Measurements from ENCODE around the gene KLB.

KLB gene

DNA sequence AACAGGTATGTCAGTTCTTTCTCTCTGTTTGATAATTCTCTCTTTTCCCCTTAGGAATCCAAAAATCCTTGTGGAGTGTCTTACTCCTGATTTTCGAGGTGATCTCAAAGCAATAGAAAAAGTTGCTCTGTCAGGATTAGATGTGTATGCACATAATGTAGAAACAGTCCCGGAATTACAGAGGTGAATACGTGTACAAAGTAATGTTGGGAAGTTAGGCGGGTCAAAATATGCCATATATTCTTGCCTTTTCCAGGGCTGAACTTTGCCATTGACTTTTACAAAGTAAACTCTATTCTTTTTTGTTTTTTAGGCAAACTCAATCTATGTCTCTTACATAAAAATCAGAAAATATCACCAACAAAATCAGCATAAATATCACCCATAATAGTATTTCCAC is 60.7 kb downstream of the KLB start:
- H3K4me2 ChIP-seq (ENCODE audit: low read depth, low read length), result no peak overlapping the region
- no peak overlapping the region for H2AFZ ChIP-seq (ENCODE audit: low read length)
- H3K9ac ChIP-seq (ENCODE audit: low read length), result no peak overlapping the region
- no peak for DNase-seq
- H3K27ac ChIP-seq (ENCODE audit: low read length), result no peak overlapping the region
- no peaks in the 10 kb centered on the region for H4K20me1 ChIP-seq (ENCODE audit: insufficient read depth, low read length)
- H3K4me3 ChIP-seq (ENCODE audit: low read length), result no peak overlapping the region
- no peaks in the 10 kb centered on the region for H3K27me3 ChIP-seq (replicated peaks; ENCODE audit: insufficient read depth, low read length)
- TF ChIP-seq EZH2phosphoT487 (IDR thresholded peaks at IDR 0.05; ENCODE audit: low read length) (no peak), CTCF (IDR thresholded peaks at IDR 0.05; ENCODE audit: low read length) (no peak), EZH2 (optimal IDR thresholded peaks at IDR 0.05; ENCODE audit: low read depth, low read length) (no peak)
- H3K36me3 ChIP-seq (replicated peaks; ENCODE audit: insufficient read depth, low read length), result peaks cover 3% of the 10 kb centered on the region; the same call in 1 of the 2 replicates
- H3K79me2 ChIP-seq (ENCODE audit: low read length), result no peaks in the 10 kb centered on the region
- H3K4me1 ChIP-seq (ENCODE audit: low read length), result peaks cover 4% of the 10 kb centered on the region; the same call in 1 of the 2 replicates
- no peaks in the 10 kb centered on the region for H3K9me2 ChIP-seq (replicated peaks; ENCODE audit: insufficient read depth, low read length)
- H3K9me3 ChIP-seq (replicated peaks; ENCODE audit: insufficient read depth, low read length), result no peaks in the 10 kb centered on the region
- peaks cover 5% of the 10 kb centered on the region; the same call in 1 of the 2 replicates for H3F3A ChIP-seq (ENCODE audit: insufficient read depth, low read length)

DNA sequence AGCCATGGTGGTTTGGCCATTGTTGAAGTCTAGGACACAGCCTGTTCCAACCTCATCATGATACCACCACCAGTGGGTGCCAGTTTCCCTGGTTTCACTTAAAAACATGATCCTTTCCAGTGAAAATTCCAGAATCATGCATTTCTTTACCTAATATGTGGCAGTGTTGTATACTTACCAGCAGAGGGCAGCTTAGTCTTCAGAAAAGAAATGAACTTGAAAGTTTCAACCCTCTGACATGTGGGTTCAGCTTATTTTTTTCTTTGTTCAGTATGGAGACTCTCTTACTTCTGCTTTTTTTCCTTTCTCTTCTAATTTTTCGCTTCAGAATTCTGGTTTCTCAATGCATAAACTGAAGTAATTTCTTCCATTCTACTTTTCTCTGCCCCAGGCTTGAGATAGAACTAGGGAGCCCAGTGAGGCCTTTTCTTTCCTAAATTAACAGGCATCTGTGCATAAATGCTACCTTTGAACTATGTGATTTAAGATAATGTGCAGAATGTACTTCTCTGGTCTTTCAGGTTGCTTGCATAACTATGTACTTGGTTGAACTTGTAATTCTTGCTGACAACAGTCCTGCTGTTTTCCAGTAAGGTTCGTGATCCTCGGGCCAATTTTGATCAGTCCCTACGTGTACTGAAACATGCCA is 62.8 kb downstream of the KLB start:
- peak; percentile 76 for DNase-seq
- peaks cover 4% of the 10 kb centered on the region; the same call in 1 of the 2 replicates for H3K4me1 ChIP-seq (ENCODE audit: low read length)
- no peak overlapping the region for H3K4me3 ChIP-seq (ENCODE audit: low read length)
- no peak overlapping the region for H2AFZ ChIP-seq (ENCODE audit: low read length)
- no peaks in the 10 kb centered on the region for H4K20me1 ChIP-seq (ENCODE audit: insufficient read depth, low read length)
- no peaks in the 10 kb centered on the region for H3K9me2 ChIP-seq (replicated peaks; ENCODE audit: insufficient read depth, low read length)
- no peak overlapping the region for H3K9ac ChIP-seq (ENCODE audit: low read length)
- peaks cover 3% of the 10 kb centered on the region; the same call in 1 of the 2 replicates for H3K36me3 ChIP-seq (replicated peaks; ENCODE audit: insufficient read depth, low read length)
- peak overlapping the region; percentile 9; the same call in 1 of the 2 replicates for H3K27ac ChIP-seq (ENCODE audit: low read length)
- H3K9me3 ChIP-seq (replicated peaks; ENCODE audit: insufficient read depth, low read length), result no peaks in the 10 kb centered on the region
- peak overlapping the region; percentile 20; the same call in 1 of the 2 replicates for H3K4me2 ChIP-seq (ENCODE audit: low read depth, low read length)
- no peaks in the 10 kb centered on the region for H3K79me2 ChIP-seq (ENCODE audit: low read length)
- peaks cover 5% of the 10 kb centered on the region; the same call in 1 of the 2 replicates for H3F3A ChIP-seq (ENCODE audit: insufficient read depth, low read length)
- H3K27me3 ChIP-seq (replicated peaks; ENCODE audit: insufficient read depth, low read length), result no peaks in the 10 kb centered on the region
- TF ChIP-seq EZH2 (optimal IDR thresholded peaks at IDR 0.05; ENCODE audit: low read depth, low read length), result no peak
- TF ChIP-seq CTCF (IDR thresholded peaks at IDR 0.05; ENCODE audit: low read length), result peak; percentile 81

- DNase-seq, result no peak
- no peak overlapping the region for H3K27ac ChIP-seq (ENCODE audit: low read length)
These were observed 63.7 kb downstream of the KLB start for GRCh38 chr4:39470402-39470801.

More at GRCh38 chr4:39470402-39470801, 63.7 kb downstream of the KLB start:
- Histone ChIP-seq H3F3A (ENCODE audit: insufficient read depth, low read length) (peaks cover 5% of the 10 kb centered on the region; the same call in 1 of the 2 replicates), H3K79me2 (ENCODE audit: low read length) (no peaks in the 10 kb centered on the region), H3K9ac (ENCODE audit: low read length) (no peak overlapping the region), H3K9me2 (replicated peaks; ENCODE audit: insufficient read depth, low read length) (no peaks in the 10 kb centered on the region), H3K27me3 (replicated peaks; ENCODE audit: insufficient read depth, low read length) (no peaks in the 10 kb centered on the region), H3K4me1 (ENCODE audit: low read length) (peaks cover 4% of the 10 kb centered on the region; the same call in 1 of the 2 replicates), H3K36me3 (replicated peaks; ENCODE audit: insufficient read depth, low read length) (peaks cover 3% of the 10 kb centered on the region; the same call in 1 of the 2 replicates), H3K4me3 (ENCODE audit: low read length) (no peak overlapping the region), H3K4me2 (ENCODE audit: low read depth, low read length) (no peak overlapping the region), H4K20me1 (ENCODE audit: insufficient read depth, low read length) (no peaks in the 10 kb centered on the region), H3K9me3 (replicated peaks; ENCODE audit: insufficient read depth, low read length) (no peaks in the 10 kb centered on the region), H2AFZ (ENCODE audit: low read length) (no peak overlapping the region)
- TF ChIP-seq CTCF (IDR thresholded peaks at IDR 0.05; ENCODE audit: low read length), result no peak
- TF ChIP-seq EZH2 (optimal IDR thresholded peaks at IDR 0.05; ENCODE audit: low read depth, low read length), result no peak
- no peak for TF ChIP-seq EZH2phosphoT487 (IDR thresholded peaks at IDR 0.05; ENCODE audit: low read length)
